Fibroblast of mammary gland (primary cell): ENCODE measurements around the gene TESMIN.
A peak's percentile ranks its signal among the peaks of the same experiment; 100 is the strongest.

Source experiments
- DNase-seq: peaks from one replicate; pipeline ENCODE4 v3.0.0-alpha.2; 2010; ENCODE audit warnings: low read depth
- H3K4me3 ChIP-seq: 2 replicates; pipeline ENCODE4 v1.5.1; 2011; ENCODE audit warnings: low read depth, mild to moderate bottlenecking, low read length, moderate library complexity; ENCODE audit not compliant: control insufficient read depth
- TF ChIP-seq, protein P1 (sequence below): conservative IDR thresholded peaks from 2 replicates; pipeline ENCODE4 v1.5.1; 2011; ENCODE audit warnings: low read depth, low read length, inconsistent platforms; ENCODE audit not compliant: control insufficient read depth, insufficient read depth

The TESMIN gene

DNA sequence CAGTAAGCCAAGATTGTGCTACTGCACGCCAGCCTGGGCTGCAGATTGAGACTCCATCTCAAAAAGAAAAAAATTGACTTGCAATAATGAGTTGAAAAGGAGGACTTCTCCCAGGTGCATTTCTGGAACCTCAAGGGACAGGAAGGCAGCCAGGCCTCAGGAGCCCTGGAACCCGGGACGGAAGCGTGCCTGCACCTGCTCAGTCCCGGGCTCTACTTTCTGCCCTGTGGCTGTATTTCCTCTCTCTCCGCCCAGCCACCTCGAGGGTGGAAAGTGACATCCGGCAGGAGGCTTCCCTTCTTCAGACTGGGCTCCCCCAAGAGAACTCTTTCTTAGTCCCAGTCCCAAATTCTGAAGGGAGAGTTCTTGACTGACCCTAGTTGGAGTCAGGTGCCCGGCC, 87.2 kb downstream of the TESMIN start:
- H3K4me3 ChIP-seq: no peak overlapping the region
- TF ChIP-seq, protein P1, sequence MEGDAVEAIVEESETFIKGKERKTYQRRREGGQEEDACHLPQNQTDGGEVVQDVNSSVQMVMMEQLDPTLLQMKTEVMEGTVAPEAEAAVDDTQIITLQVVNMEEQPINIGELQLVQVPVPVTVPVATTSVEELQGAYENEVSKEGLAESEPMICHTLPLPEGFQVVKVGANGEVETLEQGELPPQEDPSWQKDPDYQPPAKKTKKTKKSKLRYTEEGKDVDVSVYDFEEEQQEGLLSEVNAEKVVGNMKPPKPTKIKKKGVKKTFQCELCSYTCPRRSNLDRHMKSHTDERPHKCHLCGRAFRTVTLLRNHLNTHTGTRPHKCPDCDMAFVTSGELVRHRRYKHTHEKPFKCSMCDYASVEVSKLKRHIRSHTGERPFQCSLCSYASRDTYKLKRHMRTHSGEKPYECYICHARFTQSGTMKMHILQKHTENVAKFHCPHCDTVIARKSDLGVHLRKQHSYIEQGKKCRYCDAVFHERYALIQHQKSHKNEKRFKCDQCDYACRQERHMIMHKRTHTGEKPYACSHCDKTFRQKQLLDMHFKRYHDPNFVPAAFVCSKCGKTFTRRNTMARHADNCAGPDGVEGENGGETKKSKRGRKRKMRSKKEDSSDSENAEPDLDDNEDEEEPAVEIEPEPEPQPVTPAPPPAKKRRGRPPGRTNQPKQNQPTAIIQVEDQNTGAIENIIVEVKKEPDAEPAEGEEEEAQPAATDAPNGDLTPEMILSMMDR: no peak
- no peak for DNase-seq

DNA sequence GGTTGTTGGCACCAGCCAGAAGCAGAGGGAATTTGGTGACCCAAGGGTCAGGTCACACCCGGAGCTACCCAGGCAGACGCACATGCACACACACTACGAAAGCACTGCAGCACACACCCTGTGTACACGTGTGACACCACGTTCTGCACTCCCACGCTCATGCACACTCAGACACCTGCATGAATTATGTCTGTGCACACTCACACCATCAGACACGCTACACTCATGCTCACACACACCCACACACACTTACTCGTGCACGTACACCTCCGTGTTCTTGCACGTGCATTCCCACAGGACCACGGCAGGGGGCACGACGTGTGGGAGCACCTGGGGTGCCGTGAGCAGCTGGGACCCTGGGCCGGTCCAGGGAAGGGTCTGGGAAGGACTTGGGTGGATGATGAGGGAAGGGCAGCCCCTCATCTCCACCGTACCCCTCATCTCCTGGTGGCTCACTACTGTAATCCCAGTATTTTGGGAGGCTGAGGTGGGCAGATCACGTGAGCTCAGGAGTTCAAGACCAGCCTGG, 87.8 kb downstream of the TESMIN start:
- no peak overlapping the region for H3K4me3 ChIP-seq
- TF ChIP-seq, protein P1: no peak
- no peak for DNase-seq

DNA sequence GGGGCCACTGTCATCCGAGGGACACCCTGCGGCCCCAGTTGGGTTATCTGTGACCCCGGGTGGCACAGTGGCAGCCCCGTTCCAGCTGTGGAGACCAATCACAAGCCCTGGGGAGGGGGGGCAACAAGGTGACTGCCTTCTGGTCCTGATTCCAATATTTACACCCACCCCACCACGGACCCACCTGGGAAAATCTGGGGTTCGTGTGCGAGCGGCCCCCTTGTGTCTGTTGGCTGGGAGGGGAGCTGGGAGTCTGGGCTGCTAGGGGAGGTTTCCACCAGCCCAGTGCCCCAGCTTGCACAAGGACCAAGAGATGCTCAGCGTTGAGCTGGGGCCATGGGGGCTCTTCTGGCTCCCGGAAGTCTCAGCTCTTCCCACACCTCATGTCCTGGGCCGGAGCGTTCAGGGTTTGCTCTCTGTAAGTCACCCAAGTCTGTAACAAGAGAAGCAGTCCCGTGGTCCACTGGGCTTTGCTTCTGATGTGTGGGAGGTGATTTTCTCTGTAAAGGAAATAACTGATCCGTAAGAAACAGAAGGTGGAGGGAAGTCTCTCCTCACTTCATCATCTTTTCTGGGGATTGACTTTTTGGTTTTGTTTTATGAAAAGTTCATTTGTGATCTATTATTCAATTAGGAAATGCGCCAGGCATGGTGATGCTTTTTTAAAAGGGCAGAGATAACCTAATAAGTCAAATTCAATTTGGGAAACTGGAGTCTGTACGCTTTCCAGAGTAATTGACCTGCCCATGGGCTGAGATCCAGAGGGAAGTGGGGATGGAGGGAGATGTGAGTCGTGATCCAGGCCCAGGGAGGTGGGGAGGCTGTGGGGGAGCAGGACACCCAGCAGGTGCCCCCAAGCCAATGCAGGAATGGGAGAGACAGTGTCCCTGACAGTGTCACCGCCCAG, 89.4 kb downstream of the TESMIN start:
- H3K4me3 ChIP-seq: no peak overlapping the region
- peak; percentile 53 for DNase-seq
- TF ChIP-seq, protein P1: no peak

DNA sequence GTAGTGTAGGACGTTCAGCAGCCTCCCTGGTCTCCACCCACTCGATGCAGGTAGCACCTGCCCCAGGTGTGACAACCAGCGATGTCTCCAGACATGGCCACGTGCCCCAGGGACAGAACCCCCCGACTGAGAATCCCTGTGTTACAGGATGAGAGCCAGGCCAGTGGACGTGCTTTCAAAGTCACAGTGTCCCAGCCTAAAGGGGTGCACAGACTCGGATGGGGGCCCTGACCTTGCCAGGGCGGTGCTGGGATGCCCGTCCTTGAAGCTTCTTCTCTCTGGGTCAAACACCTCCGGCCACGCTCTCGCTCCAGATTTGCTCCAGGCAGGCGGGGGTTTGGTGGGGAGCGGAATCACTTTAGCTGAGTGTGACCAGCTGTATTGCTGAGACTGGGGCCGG, 90.3 kb downstream of the TESMIN start:
- TF ChIP-seq, protein P1: no peak
- no peak for DNase-seq
- no peak overlapping the region for H3K4me3 ChIP-seq

DNA sequence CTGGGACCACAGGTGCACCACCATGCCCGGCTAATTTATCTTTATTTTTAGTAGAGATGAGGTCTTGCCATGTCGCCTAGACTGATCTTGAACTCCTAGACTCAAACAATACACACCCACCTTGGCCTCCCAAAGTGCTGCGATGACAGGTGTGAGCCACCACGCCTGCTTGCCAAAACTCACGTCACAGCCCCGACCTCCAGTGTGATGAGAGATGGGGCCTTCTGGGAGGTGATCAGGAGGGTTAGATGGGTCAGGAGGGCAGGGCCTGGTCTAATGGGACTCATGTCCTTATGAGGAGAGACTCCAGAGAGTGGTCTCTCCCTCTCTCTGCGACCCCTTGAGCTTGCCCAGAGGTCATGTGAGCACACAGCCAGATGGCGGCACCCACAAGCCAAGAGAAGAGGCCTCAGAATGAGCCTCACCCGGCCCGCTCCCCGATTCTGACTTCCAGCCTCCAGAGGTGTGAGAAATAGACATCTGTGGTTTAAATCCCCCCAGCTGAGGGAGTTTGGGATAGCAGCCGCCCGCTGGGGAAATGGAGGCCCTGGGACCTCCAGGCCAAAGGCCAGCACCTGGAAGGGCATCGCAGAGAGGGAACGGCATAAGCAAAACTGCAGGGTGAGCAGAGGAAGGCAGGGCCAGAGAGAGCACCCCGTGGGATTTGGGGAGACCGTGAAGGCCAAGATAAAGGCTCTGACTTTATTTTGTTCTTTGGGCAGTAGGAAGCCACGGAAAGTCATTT, 91.1 kb downstream of the TESMIN start:
- TF ChIP-seq, protein P1: no peak
- H3K4me3 ChIP-seq: no peak overlapping the region
- no peak for DNase-seq

DNA sequence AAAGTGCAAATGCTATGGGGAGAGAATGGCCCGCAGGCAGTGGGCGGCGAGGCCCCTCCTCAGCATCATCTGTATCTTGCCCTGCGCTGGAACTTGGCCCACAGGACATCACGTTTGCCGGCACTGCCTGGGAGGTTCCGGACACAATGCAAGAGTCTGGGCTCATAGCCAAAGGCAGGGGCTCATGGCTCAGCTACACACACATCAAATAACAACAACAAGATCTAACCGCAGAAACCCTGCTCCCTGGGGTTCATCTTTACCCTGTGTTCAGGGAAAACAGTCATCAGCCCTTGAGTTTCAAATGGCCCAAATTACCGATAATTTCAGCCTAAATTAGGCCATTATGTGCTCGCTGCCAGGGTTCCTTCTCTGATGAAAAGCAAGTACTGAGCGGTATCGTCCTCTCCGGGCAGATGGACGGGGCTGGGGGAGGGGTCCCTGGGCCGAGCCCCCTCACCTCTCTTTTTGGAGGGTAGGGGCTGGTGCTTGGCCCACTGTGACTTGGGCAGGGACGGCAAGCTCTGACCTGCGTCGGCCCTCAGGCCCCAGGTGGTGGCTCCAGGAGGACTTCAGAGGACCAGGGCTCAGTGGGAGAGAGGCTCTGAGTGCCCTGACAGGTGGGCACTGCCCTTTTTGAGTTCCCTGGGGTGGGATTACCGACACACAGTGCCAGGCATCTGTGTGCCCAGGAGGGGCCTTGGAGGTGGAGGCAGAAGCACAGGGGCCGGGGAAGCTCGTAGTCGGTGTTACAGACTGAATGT, 92.0 kb downstream of the TESMIN start:
- TF ChIP-seq, protein P1: no peak
- peak; percentile 99 for DNase-seq
- H3K4me3 ChIP-seq: no peak overlapping the region
